OCI-LY1 (cell line): Measurements from ENCODE around the gene PLXNA3.

Experiments used
- H2AFZ ChIP-seq: fragments of 200-600 bp; sonication (generic), shearing (Covaris generic); 2 replicates; pipeline ENCODE4 v1.6.0; 2014; ENCODE audit warnings: antibody characterized with exemption, mild to moderate bottlenecking, low read length
- H3F3A ChIP-seq: fragments of 200-600 bp; sonication (generic), shearing (Covaris generic); 2 replicates; pipeline ENCODE4 v1.6.0; 2014; ENCODE audit warnings: mild to moderate bottlenecking, antibody characterized with exemption, low read length, moderate library complexity; ENCODE audit not compliant: insufficient read depth
- H3K27ac ChIP-seq: fragments of 200-600 bp; sonication (generic); 2 replicates; pipeline ENCODE4 v1.5.1; 2014; ENCODE audit warnings: low read length, mixed run types, mild to moderate bottlenecking, low read depth; ENCODE audit not compliant: poor library complexity, severe bottlenecking
- H3K27me3 ChIP-seq: fragments of 200-600 bp; sonication (generic); 2 replicates; pipeline ENCODE4 v1.6.0; 2014; ENCODE audit warnings: antibody characterized with exemption, mild to moderate bottlenecking, low read length, moderate library complexity; ENCODE audit not compliant: insufficient read depth
- H3K36me3 ChIP-seq: fragments of 200-600 bp; sonication (generic); 2 replicates; pipeline ENCODE4 v1.6.1; 2014; ENCODE audit warnings: mild to moderate bottlenecking, antibody characterized with exemption, low read length, moderate library complexity, mixed read lengths; ENCODE audit not compliant: insufficient read depth
- H3K4me1 ChIP-seq: fragments of 200-600 bp; sonication (generic); 2 replicates; pipeline ENCODE4 v1.5.1; 2014; ENCODE audit warnings: mild to moderate bottlenecking, low read length, moderate library complexity; ENCODE audit not compliant: insufficient read depth, severe bottlenecking
- H3K4me2 ChIP-seq: fragments of 200-600 bp; sonication (generic), shearing (Covaris generic); 2 replicates; pipeline ENCODE4 v1.6.1; 2014; ENCODE audit warnings: low read length
- H3K4me3 ChIP-seq: fragments of 200-600 bp; sonication (generic); 2 replicates; pipeline ENCODE4 v1.5.1; 2014; ENCODE audit warnings: low read length, low read depth, mild to moderate bottlenecking, mixed read lengths; ENCODE audit not compliant: poor library complexity, severe bottlenecking
- H3K79me2 ChIP-seq: fragments of 200-600 bp; shearing (Covaris generic); 2 replicates; pipeline ENCODE4 v1.6.1; 2016; ENCODE audit warnings: mixed run types, low read length, mixed read lengths; ENCODE audit not compliant: insufficient read depth
- H3K9ac ChIP-seq: fragments of 200-600 bp; sonication (generic), shearing (Covaris generic); 2 replicates; pipeline ENCODE4 v1.6.1; 2014; ENCODE audit warnings: mild to moderate bottlenecking, low read length, mixed read lengths
- H3K9me2 ChIP-seq: fragments of 200-600 bp; sonication (generic), shearing (Covaris generic); 2 replicates; pipeline ENCODE4 v1.6.1; 2014; ENCODE audit warnings: low read depth, mild to moderate bottlenecking, low read length, mixed read lengths
- H3K9me3 ChIP-seq: fragments of 200-600 bp; shearing (Covaris generic); 2 replicates; pipeline ENCODE4 v1.6.1; 2014; ENCODE audit warnings: low read length, mixed read lengths
- H4K20me1 ChIP-seq: fragments of 200-600 bp; sonication (generic), shearing (Covaris generic); 2 replicates; pipeline ENCODE4 v1.6.0; 2016; ENCODE audit warnings: mild to moderate bottlenecking, low read length; ENCODE audit not compliant: insufficient read depth
- CTCF ChIP-seq: fragments of 200-600 bp; sonication (generic), shearing (Covaris generic); IDR thresholded peaks from 2 replicates; pipeline ENCODE4 v1.5.1; 2017; ENCODE audit warnings: mild to moderate bottlenecking, antibody characterized with exemption, low read length, moderate library complexity, mixed read lengths
- EZH2 ChIP-seq: fragments of 200-600 bp; sonication (generic), shearing (Covaris generic); IDR thresholded peaks from 2 replicates; pipeline ENCODE4 v1.8.0; 2017; ENCODE audit warnings: borderline replicate concordance, mixed run types, mild to moderate bottlenecking, antibody characterized with exemption, low read length, moderate library complexity, mixed read lengths

PLXNA3 gene

GRCh38 chrX:154526901-154527675 is 69.0 kb downstream of the PLXNA3 start:
- H3K79me2 ChIP-seq: no peaks in the 10 kb centered on the region
- peak overlapping the region; percentile 60 for H3K9ac ChIP-seq
- H3K27me3 ChIP-seq: no peaks in the 10 kb centered on the region
- peak overlapping the region; percentile 68 for H3K4me2 ChIP-seq
- TF ChIP-seq EZH2 (no peak), CTCF (peak; percentile 40; the same call in 1 of the 2 replicates)
- H3K27ac ChIP-seq: peak overlapping the region; percentile 81
- H4K20me1 ChIP-seq: no peaks in the 10 kb centered on the region
- no peaks in the 10 kb centered on the region for H3K9me2 ChIP-seq
- H3K4me3 ChIP-seq: peak overlapping the region; percentile 50
- H3F3A ChIP-seq: no peaks in the 10 kb centered on the region
- no peaks in the 10 kb centered on the region for H3K9me3 ChIP-seq
- H3K36me3 ChIP-seq: no peaks in the 10 kb centered on the region
- H2AFZ ChIP-seq: no peak overlapping the region
- peaks cover 16% of the 10 kb centered on the region for H3K4me1 ChIP-seq
